GM19468 (cell line): ENCODE measurements around the gene SPINT3.
"Not testable (repeated sequence)": the region's sequence is repeated elsewhere in the genome, so short reads cannot be mapped to it uniquely, and the experiment has no call there.

Source experiments
- ATAC-seq: cut with Tn5 transposase; IDR thresholded peaks from one replicate; pipeline ENCODE4 v1.9.1; 2021; ENCODE audit warnings: mild to moderate bottlenecking, moderate library complexity, moderate number of reproducible peaks; ENCODE audit not compliant: unreplicated experiment; ENCODE audit errors: extremely low read depth

SPINT3 gene

DNA sequence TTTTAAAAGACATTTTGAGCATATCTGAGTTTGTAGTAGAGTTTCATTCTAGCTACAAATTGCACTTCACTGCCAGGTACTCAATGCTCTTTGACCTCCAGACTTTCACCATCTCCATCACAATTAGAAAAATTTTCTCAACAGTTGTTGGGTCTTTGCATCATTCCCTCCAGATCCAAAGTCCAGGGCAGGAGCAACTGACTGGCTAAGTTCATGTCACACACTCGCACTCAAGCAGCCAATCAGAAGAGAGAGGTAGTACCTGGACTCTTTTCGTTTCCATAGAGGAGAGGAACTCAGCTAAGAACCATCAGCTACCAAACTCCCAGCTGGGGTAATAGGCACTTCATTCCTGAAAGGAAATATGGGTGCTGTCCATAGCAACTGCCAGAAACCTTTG is 9.0 kb downstream of the SPINT3 start:
- no peak for ATAC-seq

DNA sequence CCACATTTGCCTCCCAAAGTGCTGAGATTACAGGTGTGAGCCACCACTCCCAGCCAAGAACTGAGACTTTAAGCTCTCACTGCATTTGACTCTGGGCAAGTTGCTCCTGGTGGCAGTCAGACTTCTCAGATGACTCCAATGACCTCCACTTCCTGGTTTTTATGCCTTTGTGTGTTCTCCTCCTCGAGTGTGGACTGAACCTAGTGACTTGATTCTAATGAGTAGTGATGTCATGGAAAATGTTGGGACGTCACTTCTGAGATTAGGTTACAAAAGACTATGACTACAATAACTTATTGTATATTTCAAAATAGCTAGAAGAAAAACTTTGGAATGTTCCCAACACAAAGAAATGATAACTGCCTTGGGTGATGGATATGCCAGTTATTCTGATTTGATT is 12.0 kb downstream of the SPINT3 start:
- no peak for ATAC-seq

DNA sequence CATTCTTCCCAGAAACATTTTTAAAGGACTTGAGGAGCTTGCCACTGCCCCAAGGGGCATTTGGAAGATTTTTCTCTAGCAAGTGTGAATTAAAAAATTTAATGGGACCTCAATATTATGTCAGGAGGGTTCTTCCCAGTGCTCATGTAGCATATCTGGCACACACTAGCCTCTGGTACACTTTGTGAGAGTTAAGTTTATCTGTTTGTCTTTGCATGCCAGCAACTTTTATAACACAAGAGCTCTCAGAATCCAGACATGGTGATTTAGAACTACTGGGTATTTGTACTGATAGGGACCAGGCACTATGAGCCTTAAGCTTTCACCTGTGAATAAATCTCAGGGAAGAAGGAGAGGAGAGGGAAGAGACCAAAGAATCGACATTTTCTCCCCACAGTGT is 12.9 kb downstream of the SPINT3 start:
- no peak for ATAC-seq

DNA sequence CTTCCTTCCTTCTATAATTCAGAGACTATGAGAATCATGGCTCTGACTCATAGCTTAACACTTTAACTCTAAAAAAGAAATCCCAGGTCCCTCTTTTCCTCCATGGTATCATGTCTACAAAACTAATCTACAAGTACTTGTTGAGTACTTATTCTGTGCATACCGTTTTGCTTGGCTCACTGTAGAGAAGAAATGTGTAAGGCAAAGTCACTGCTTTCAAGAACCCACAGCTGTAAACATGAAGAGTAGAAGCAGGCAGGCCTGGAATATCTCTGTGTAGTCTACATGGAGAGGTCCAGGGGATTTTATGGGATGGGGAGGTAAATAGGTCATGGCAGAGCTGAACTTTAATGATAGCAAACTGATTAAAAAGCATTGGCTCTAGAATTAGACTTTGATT is 13.8 kb downstream of the SPINT3 start:
- no peak for ATAC-seq

DNA sequence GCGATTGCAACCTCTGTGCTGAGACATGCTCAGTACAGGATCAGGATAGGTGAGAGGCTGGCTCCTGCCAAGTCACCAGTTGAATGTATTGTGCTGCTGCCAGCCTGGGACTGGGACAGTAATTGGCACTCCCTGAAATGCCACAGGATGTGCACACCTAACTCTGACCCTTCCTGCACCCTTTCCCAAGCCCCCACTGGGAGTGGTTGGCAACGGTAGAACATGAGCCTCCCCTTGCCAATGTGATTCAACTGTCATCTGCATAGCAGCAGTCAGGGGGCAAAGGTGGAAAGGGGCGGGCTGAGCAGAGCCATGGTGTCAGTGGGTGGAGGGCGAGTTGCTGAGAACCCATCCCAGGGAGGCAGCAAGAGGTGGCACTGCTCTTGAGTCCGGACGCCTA is 15.4 kb downstream of the SPINT3 start:
- no peak for ATAC-seq

DNA sequence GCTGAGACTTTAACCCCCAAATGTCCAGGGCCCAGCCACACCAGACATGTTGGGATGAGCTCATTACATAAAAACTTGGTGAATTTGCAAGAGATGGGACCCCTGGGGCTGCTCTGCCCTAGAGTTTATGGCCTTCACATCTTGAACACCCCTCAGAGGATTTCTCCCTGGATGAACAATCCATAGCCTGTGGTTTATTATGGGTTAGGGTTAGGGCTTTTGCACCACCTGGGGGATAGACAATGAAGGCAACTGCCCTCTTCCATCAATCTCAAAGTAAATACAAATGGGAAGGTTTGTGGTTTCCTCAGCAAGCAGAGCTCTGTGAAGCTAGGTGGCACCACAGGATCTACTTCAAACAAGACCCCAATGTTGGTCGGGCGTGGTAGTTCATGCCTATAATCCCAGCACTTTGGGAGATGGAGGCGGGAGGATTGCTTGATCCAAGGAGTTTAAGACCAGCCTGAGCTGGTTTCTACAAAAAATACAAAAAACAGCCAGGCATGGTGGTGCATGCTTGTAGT is 17.4 kb downstream of the SPINT3 start:
- ATAC-seq = no peak

DNA sequence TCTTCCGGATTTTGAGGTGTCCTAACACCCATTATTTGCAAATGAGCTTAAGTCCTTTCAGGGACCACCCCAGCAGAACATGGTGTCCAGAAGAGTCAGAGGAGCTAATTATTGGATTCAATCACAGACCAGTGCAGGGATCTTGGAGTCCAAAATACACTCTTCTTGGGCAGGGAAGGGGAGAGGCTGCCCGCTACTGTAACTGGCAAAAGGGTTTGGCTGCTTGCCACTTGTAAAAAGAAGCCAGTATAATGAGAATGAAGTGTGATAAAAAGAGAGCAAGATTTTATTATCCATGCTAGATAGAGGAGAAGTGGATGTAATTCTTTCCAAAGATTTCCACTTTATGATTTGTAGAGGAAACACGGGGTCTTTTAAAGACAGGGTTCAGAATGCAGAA is 19.3 kb downstream of the SPINT3 start:
- no peak for ATAC-seq

DNA sequence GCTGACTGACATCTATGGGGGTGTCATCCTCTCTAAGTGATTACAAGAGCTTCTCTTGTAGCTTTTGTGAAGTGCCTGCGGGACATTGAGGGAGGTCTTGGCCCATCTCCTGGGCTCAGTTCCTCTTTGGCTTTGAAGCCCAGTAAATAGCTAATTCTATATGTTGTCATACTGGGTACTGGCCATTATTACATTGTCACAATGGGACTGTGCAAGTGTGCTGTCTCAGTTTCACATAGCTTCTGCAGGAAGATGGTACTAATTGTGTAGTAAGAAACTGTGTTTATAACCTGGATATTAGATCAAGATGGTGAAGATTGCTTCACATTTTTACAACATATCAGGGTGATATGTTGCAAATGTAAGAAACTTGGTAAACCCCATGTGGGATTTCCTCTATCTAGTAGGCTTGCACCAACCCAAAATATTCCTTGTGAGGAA is 19.9 kb downstream of the SPINT3 start:
- ATAC-seq = no peak

DNA sequence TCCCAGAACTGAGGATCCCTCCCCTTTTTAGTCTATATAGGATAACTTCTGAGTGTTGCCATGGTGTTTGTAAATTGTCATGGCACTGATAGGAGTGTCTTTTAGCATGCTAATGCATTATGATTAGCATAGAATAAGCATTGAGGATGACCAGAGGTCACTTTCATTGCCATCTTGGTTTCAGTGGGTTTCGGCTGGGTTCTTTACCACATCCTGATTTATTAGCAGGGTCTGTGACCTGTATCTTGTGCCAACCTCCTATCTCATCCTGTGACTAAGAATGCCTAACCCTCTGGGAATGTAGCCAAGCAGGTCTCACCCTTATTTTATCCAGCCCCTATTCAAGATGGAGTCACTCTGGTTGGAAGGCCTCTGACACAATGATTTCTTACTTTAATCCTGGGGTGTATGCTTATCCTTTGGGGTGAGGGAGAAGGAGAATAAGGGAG is 26.3 kb downstream of the SPINT3 start:
- ATAC-seq = no peak

DNA sequence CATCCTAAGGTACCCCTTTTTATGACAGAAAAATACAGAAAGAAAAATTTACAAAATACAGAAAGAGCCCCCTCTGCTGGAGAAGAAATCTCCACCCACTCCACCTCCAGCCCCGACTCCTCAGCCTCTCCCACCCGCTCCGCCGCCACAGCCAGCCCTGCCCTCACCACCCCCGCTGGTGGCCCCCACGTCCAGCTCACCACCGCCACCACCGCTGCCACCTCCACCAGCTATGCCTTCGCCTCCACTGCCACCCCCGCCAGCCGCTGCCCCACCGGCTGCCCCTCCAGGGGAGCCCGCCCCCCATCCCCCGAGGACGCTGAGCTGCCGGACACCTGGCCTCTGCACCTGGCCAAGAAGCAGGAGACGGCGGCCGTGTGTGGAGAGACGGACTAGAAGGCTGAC is 28.2 kb downstream of the SPINT3 start:
- ATAC-seq = no peak

DNA sequence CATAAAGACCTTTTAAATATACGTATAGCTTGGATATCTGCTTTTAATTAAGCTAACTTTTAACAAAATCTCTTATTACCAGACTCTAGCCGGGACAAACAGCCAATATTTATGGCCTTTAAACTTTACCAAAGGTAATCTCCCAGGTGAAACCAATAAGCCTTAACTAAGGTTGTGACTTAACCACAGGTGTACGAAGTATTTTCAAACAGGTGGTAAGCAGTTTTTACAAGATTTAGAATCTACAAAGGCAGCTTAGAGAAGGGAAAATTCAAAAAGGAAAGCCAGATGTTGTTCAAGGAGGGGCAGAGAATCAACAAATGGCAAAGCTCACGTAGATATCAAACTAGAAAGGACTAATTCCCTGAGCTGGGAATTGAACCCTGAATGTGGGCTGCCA is 30.0 kb downstream of the SPINT3 start:
- ATAC-seq = no peak

DNA sequence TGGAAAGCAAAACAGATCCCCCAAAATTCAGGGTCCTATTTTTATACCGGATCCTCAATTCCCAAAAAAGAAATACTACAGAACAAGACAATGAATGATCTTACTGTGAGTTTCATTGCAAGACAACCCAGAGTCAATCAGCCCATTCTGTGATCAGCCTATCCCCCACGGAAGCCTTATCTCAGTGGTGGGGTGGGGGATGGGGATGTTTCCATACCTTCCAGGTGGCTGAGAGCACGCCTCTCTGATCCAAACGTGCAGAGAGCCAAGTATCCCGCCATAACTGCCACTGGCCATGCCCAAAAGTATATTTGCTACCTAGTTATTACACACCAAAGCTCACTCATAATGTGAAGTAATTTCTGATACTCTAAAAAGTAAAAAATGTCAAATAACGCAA is 30.7 kb downstream of the SPINT3 start:
- ATAC-seq = no peak

DNA sequence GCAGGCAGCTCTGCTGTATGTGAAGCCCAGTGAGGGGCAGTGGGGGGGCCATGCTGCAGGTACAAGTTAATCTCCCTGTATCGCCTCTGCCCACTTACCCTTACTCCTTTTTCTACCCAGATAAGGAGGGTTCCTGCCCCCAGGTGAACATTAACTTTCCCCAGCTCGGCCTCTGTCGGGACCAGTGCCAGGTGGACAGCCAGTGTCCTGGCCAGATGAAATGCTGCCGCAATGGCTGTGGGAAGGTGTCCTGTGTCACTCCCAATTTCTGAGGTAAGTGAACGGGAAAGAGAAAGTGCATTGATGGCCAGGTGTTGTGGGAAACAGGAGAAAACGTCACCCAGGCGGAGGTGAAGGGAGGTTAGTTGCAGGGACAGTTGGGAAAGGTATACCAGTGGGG is 35.6 kb downstream of the SPINT3 start:
- no peak for ATAC-seq

DNA sequence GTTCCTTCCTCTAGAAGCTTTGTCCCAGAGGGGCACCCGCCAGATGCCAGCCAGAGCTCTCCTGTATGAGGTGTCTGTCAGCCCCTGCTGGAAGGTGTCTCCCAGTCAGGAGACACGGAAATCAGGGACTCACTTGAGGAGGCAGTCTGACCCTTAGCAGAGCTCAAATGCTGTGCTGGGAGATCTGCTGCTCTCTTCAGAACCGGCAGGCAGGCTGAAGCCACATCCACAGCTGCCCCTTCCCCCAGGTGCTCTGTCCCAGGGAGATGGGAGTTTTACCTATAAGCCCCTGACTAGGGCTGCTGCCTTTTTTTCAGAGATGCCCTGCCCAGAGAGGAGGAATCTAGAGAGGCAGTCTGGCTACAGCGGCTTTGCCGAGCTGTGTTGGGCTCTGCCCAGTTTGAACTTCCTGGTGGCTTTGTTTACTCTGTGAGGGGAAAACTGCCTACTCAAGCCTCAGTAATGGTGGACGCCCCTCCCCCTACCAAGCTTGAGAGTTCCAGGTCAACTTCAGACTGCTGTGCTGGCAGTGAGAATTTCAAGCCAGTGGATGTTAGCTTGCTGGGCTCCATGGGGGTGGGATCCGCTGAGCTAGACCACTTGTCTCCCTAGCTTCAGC is 37.8 kb downstream of the SPINT3 start:
- ATAC-seq = not testable (repeated sequence)

DNA sequence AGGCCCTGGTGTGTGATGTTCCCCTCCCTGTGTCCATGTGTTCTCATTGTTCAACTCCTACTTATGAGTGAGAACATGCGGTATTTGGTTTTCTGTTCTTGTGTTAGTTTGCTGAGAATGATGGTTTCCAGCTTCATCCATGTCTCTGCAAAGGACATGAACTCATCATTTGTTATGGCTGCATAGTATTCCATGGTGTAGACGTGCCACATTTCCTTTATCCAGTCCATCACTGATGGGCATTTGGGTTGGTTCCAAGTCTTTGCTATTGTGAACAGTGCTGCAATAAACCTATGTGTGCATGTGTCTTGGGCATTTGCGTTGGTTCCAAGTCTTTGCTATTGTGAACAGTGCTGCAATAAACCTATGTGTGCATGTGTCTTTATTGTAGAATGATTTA is 43.1 kb downstream of the SPINT3 start:
- ATAC-seq = not testable (repeated sequence)

DNA sequence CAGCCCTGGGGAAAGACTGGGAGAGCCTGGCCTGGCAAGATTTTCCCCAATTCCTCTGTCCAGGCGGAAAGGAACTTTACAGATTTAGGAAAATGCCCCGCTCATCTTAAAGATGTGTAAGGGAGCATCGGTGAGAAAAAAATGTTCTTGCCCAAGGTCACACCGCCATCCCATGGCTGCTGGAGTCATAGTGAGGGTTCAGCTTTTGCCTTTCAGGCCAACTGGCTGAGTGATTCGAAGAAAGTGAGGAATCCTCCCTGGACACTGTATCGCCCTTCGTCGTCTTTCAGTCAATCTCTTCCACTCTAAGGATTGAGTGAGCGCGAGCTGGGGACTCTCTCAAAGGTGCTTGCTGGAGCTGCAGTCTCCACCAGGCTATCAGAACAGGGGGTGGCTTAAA is 44.5 kb downstream of the SPINT3 start:
- no peak for ATAC-seq

DNA sequence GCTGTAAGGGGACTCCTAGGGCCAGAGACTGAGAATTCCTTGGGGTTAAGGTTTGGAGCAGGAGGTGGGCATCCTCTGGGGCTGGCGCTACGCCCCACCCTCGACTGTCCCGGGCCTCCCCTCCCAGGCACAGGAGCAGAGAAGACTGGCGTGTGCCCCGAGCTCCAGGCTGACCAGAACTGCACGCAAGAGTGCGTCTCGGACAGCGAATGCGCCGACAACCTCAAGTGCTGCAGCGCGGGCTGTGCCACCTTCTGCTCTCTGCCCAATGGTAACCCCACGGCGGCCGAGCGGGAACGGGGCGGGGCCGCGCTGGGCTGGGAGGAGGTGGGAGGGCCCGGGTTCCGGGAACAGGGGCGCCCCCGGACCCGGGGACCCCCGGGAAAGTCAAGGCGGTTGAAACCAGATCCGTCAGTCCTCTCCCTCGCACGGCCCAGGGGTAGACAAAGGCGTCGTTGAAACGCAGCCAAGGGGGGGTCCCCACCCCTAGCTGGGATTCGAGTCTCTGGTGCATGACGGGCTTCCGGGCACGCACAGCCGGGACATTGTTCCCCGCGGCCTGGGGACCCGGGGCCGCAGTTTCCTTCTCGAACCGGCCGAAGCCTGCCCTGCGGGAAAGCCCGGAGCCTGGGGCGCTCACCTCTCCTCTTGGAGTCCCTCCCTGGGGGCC is 45.0 kb downstream of the SPINT3 start:
- ATAC-seq = no peak

DNA sequence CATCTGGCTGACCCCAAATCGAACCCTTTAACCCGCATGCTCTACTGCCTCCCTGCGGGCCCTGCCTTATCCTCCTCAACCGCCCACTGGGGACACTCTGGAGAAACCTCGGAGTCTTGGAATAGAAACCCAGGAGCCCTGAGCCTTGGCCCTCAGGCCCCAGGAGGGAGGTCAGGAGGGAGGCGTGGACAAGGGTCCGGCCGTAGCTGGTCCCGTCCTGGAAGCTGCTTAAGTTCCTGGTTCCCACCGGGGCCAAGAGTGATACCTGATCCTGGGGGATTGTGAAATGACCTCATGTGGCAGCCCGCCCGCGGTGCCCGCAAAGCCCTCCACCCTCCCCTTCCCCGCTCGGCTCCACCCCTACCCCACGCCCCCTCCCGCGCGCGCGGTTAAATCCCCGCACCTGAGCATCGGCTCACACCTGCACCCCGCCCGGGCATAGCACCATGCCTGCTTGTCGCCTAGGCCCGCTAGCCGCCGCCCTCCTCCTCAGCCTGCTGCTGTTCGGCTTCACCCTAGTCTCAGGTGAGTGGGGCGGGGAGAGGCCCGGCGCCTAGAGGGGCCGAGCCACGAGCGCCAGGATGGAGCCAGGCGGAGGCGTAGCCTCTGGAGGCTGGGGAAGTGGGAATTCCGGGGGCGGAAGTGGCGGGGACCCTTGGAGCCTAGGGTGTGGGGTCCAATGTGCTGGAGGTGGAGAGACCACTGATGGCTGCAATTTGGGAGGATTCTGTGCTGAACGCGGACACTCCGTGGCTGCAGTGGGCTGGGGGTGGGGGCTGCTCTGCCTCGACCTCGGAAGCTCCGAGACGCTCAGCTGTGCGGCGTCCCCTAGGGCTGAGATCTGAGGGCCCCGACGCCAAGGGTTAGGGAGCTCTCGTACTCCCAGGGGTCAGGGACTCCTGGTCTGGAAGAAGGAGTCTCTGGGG is 45.8 kb downstream of the SPINT3 start, which contains the start of gene WFDC2:
Gene WFDC2, plus strand, starts transcription at position 418 of the 926 bp plus-strand sequence. Its CDS starts 29 bp downstream, at position 447.
- no peak for ATAC-seq

DNA sequence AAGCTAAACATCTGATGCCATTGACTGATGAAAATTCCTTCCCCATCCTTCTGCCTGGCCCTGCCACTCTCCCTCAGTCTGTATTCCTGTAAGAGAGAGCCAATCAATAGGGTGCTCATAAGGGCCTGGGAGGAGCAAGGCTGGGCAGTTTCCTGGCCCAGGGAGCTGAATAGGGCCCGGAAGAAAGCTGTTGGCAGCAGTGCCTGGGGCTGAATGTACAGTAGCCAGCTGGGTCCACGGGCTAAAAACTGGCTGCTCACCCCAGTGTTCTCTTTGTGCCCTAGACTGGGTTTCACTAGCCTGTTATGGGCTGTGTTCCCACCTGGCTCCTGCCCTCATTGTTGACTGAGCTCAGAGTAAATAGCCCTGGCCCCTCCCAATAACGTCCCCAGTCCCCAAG is 47.6 kb downstream of the SPINT3 start:
- ATAC-seq = no peak

DNA sequence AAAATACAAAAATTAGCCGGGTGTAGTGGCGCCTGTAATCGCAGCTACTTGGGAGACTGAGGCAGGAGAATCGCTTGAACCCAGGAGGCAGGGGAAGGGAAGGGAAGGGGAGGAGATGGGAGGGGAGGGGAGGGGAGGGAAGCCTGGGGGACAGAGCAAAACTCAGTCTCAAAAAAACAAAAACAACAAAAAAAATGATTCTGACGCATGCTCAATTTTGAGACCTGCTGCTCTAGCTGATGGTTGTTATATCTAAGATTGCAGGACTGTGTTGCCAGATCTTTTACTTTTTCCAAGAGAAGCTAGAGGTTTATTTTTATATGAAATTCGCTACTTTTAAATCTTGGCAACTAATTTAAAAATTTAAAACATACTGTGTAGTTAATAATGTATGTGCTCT is 48.2 kb downstream of the SPINT3 start:
- no peak for ATAC-seq
